ENCODE results near the gene LRRC8D. TPM values are rescaled to one million over a fixed set of nuclear protein-coding genes. Genes with fewer than 3 reads are reported as not detected.

The LRRC8D gene
- total and polyA plus RNA-seq, 4 donors, result 7.1 to 17.4 (median 14.4) TPM

DNA sequence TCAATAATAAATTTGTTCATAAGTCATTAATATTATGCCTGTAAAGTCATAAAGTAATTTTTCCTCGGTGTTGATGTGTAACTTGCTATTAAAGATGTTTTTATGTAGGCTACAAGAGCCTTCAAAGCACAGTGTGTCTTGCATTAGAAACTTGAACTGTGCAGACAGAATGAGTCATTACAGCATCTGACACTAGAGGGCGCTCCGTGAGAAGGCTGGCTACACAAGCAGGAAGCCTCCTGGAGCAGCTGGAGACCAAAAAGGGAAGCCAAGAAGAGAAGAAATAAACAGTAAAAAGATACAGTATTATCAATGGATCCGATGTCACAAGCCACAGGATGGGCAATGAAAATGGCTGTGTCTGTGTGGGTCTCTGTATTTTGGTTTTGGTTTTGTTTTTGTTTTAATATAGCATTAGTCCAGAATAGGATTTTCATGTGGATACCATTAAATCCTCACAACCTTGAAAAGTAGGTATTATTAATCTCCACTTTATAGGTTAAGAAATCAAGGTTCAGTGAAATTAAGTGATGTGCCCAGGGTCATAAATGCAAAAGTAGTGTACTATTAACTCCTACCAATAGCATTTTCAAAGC lies 16.1 kb upstream of the LRRC8D start (continued):
- TF ChIP-seq, protein P1, sequence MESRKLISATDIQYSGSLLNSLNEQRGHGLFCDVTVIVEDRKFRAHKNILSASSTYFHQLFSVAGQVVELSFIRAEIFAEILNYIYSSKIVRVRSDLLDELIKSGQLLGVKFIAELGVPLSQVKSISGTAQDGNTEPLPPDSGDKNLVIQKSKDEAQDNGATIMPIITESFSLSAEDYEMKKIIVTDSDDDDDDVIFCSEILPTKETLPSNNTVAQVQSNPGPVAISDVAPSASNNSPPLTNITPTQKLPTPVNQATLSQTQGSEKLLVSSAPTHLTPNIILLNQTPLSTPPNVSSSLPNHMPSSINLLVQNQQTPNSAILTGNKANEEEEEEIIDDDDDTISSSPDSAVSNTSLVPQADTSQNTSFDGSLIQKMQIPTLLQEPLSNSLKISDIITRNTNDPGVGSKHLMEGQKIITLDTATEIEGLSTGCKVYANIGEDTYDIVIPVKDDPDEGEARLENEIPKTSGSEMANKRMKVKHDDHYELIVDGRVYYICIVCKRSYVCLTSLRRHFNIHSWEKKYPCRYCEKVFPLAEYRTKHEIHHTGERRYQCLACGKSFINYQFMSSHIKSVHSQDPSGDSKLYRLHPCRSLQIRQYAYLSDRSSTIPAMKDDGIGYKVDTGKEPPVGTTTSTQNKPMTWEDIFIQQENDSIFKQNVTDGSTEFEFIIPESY (IDR thresholded peaks at IDR 0.05), result no peak
- TF ChIP-seq SP1 (IDR thresholded peaks at IDR 0.05), result no peak
- TF ChIP-seq, protein P2, sequence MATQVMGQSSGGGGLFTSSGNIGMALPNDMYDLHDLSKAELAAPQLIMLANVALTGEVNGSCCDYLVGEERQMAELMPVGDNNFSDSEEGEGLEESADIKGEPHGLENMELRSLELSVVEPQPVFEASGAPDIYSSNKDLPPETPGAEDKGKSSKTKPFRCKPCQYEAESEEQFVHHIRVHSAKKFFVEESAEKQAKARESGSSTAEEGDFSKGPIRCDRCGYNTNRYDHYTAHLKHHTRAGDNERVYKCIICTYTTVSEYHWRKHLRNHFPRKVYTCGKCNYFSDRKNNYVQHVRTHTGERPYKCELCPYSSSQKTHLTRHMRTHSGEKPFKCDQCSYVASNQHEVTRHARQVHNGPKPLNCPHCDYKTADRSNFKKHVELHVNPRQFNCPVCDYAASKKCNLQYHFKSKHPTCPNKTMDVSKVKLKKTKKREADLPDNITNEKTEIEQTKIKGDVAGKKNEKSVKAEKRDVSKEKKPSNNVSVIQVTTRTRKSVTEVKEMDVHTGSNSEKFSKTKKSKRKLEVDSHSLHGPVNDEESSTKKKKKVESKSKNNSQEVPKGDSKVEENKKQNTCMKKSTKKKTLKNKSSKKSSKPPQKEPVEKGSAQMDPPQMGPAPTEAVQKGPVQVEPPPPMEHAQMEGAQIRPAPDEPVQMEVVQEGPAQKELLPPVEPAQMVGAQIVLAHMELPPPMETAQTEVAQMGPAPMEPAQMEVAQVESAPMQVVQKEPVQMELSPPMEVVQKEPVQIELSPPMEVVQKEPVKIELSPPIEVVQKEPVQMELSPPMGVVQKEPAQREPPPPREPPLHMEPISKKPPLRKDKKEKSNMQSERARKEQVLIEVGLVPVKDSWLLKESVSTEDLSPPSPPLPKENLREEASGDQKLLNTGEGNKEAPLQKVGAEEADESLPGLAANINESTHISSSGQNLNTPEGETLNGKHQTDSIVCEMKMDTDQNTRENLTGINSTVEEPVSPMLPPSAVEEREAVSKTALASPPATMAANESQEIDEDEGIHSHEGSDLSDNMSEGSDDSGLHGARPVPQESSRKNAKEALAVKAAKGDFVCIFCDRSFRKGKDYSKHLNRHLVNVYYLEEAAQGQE (IDR thresholded peaks at IDR 0.05), result no peak
- peak; percentile 100 for TF ChIP-seq RAD21 (IDR thresholded peaks at IDR 0.05)
- TF ChIP-seq YY1 (IDR thresholded peaks at IDR 0.05), result peak; percentile 12
- TF ChIP-seq FOXA2 (IDR thresholded peaks at IDR 0.05), result no peak

DNA sequence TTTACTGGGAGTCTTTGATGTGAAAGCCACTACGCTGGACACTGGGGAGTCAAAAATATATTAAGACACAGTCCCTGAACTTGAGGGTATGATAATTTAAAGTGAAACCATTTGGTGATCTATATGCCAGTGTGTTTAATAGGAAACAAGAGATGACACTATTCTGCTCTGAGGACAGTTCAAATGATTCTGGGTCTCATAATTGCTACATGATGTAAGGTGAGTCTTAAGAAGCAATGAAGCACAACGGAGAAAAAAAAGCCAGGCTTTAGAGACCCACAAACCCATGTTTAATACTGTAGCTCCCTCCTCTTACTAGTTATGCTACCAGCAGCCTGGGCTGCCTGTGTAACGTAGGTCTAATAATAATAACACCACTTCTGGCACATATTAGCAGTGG lies 14.2 kb upstream of the LRRC8D start:
- no peak overlapping the region for H3K27ac ChIP-seq (ENCODE audit: low read depth in 1 of 2, low read length in 2 of 2)
- H3K36me3 ChIP-seq (ENCODE audit: control insufficient read depth in 4 of 4, insufficient read depth in 3 of 4, low read depth in 1 of 4, low read length in 3 of 4), result no peaks in the 10 kb centered on the region
- H3K4me1 ChIP-seq (ENCODE audit: control insufficient read depth in 4 of 4, insufficient read depth in 4 of 4, low read length in 3 of 4), result no peaks in the 10 kb centered on the region
- 92% methylated on average over 3 of the region's 3 CpGs for WGBS
- no peak overlapping the region for H3K4me3 ChIP-seq (ENCODE audit: low read depth in 1 of 3, low read length in 3 of 3)
- DNase-seq (ENCODE audit: low spot score), result no peak
- no peaks in the 10 kb centered on the region for H3K9me3 ChIP-seq (ENCODE audit: control insufficient read depth in 4 of 4, low read length in 3 of 4)
- no peak overlapping the region for H3K9ac ChIP-seq (ENCODE audit: low read depth in 1 of 2, low read length in 2 of 2)
- H3K27me3 ChIP-seq (ENCODE audit: control insufficient read depth in 4 of 4, insufficient read depth in 4 of 4, low read length in 3 of 4), result no peaks in the 10 kb centered on the region
- TF ChIP-seq RXRA (IDR thresholded peaks at IDR 0.05) (no peak), JUND (IDR thresholded peaks at IDR 0.05) (no peak), GABPA (IDR thresholded peaks at IDR 0.05 in 1 of 2, conservative IDR thresholded peaks at IDR 0.05 in 1 of 2) (no peak), RAD21 (IDR thresholded peaks at IDR 0.05) (no peak), FOXA2 (IDR thresholded peaks at IDR 0.05) (no peak), HNF4G (IDR thresholded peaks at IDR 0.05) (no peak), EGR1 (IDR thresholded peaks at IDR 0.05; ENCODE audit: low read depth in 2 of 2) (no peak)
- TF ChIP-seq, protein P3, sequence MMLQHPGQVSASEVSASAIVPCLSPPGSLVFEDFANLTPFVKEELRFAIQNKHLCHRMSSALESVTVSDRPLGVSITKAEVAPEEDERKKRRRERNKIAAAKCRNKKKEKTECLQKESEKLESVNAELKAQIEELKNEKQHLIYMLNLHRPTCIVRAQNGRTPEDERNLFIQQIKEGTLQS (IDR thresholded peaks at IDR 0.05), result no peak
- TF ChIP-seq, protein P4, sequence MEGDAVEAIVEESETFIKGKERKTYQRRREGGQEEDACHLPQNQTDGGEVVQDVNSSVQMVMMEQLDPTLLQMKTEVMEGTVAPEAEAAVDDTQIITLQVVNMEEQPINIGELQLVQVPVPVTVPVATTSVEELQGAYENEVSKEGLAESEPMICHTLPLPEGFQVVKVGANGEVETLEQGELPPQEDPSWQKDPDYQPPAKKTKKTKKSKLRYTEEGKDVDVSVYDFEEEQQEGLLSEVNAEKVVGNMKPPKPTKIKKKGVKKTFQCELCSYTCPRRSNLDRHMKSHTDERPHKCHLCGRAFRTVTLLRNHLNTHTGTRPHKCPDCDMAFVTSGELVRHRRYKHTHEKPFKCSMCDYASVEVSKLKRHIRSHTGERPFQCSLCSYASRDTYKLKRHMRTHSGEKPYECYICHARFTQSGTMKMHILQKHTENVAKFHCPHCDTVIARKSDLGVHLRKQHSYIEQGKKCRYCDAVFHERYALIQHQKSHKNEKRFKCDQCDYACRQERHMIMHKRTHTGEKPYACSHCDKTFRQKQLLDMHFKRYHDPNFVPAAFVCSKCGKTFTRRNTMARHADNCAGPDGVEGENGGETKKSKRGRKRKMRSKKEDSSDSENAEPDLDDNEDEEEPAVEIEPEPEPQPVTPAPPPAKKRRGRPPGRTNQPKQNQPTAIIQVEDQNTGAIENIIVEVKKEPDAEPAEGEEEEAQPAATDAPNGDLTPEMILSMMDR (IDR thresholded peaks at IDR 0.05; ENCODE audit: low read depth, low read length, missing input control), result no peak

All from liver (tissue), 9 donors.